ENCODE data around the gene POLN. TPM values are rescaled to one million over a fixed set of nuclear protein-coding genes. Genes with fewer than 3 reads are reported as not detected.

The POLN gene
- total RNA-seq, 1 donor from 2014 or later = 2.2 TPM

GRCh38 chr4:2178986-2179385 is 62.9 kb downstream of the POLN start:
- Histone ChIP-seq H3K27ac (no peak overlapping the region), H3K4me1 (no peaks in the 10 kb centered on the region), H3K36me3 (no peaks in the 10 kb centered on the region), H3K4me3 (no peak overlapping the region), H3K9me3 (no peaks in the 10 kb centered on the region), H3K27me3 (ENCODE audit: low read depth) (no peaks in the 10 kb centered on the region)
- intact Hi-C loops (cut with DNase I) = no loop called here
- ATAC-seq (no peak), DNase-seq (no peak)
- TF ChIP-seq CTCF (IDR thresholded peaks at IDR 0.05) = no peak

- intact Hi-C loops (cut with DNase I) = no loop called here
- H3K36me3 ChIP-seq = no peaks in the 10 kb centered on the region
- no peak for ATAC-seq
- H3K9me3 ChIP-seq = no peaks in the 10 kb centered on the region
- no peaks in the 10 kb centered on the region for H3K27me3 ChIP-seq (ENCODE audit: low read depth)
- H3K27ac ChIP-seq = no peak overlapping the region
- no peak for DNase-seq
- no peak overlapping the region for H3K4me3 ChIP-seq
- no peaks in the 10 kb centered on the region for H3K4me1 ChIP-seq
- TF ChIP-seq CTCF (IDR thresholded peaks at IDR 0.05) = no peak
These were observed 64.4 kb downstream of the POLN start for GRCh38 chr4:2177443-2178093.

- Histone ChIP-seq H3K4me3 (no peak overlapping the region), H3K36me3 (no peaks in the 10 kb centered on the region), H3K27ac (no peak overlapping the region), H3K4me1 (no peaks in the 10 kb centered on the region), H3K9me3 (no peaks in the 10 kb centered on the region), H3K27me3 (ENCODE audit: low read depth) (no peaks in the 10 kb centered on the region)
- ATAC-seq (no peak), DNase-seq (no peak)
- intact Hi-C loops (cut with DNase I) = no loop called here
- no peak for TF ChIP-seq CTCF (IDR thresholded peaks at IDR 0.05)
These were observed 65.8 kb downstream of the POLN start for GRCh38 chr4:2175990-2176698.

- Histone ChIP-seq H3K27me3 (ENCODE audit: low read depth) (no peaks in the 10 kb centered on the region), H3K4me1 (no peaks in the 10 kb centered on the region), H3K27ac (no peak overlapping the region), H3K36me3 (no peaks in the 10 kb centered on the region), H3K4me3 (no peak overlapping the region), H3K9me3 (no peaks in the 10 kb centered on the region)
- intact Hi-C loops (cut with DNase I) = no loop called here
- ATAC-seq (no peak), DNase-seq (no peak)
- TF ChIP-seq CTCF (IDR thresholded peaks at IDR 0.05) = no peak
These were observed 67.9 kb downstream of the POLN start for GRCh38 chr4:2174061-2174460.

GRCh38 chr4:2172627-2173231 is 69.2 kb downstream of the POLN start:
- no peak for TF ChIP-seq CTCF (IDR thresholded peaks at IDR 0.05)
- ATAC-seq (no peak), DNase-seq (no peak)
- Histone ChIP-seq H3K9me3 (no peaks in the 10 kb centered on the region), H3K4me3 (no peak overlapping the region), H3K27me3 (ENCODE audit: low read depth) (no peaks in the 10 kb centered on the region), H3K4me1 (no peaks in the 10 kb centered on the region), H3K27ac (no peak overlapping the region), H3K36me3 (peaks cover 3% of the 10 kb centered on the region)
- intact Hi-C loops (cut with DNase I) = no loop called here
